GM18951 (cell line): ENCODE results near the gene COQ3.

Experiments used
- POLR2A ChIP-seq: IDR thresholded peaks from 4 replicates; pipeline ENCODE4 v1.6.1; 2011; ENCODE audit warnings: mild to moderate bottlenecking; ENCODE audit not compliant: insufficient read length, insufficient read depth; ENCODE audit errors: extremely low read depth
- in situ Hi-C: fragments of 300-500 bp; cut with MboI; formaldehyde crosslinking; loops from one replicate; pipeline ENCODE4 v1.12.0; 2022; ENCODE audit warnings: low sequenced_read_pairs, mixed read lengths, inconsistent platforms; ENCODE audit not compliant: unreplicated experiment

The COQ3 gene

GRCh38 chr6:99334526-99335127, 59.4 kb downstream of the COQ3 start:
- TF ChIP-seq POLR2A, result no peak
- in situ Hi-C loops, result no loop called here

- TF ChIP-seq POLR2A, result no peak
- in situ Hi-C loops, result no loop called here
These were observed 60.9 kb downstream of the COQ3 start for GRCh38 chr6:99333068-99333467.

GRCh38 chr6:99331531-99331930, 62.5 kb downstream of the COQ3 start:
- in situ Hi-C loops, result no loop called here

GRCh38 chr6:99330159-99330558, 63.8 kb downstream of the COQ3 start:
- in situ Hi-C loops, result no loop called here
- no peak for TF ChIP-seq POLR2A

More at GRCh38 chr6:99331531-99331930, 62.5 kb downstream of the COQ3 start:
- no peak for TF ChIP-seq POLR2A

- no peak for TF ChIP-seq POLR2A
- in situ Hi-C loops, result loop anchor here (25.0 kb wide), 1 partner anchor 412 kb away; no protein-coding TSS in a partner anchor
These were observed 69.0 kb downstream of the COQ3 start for GRCh38 chr6:99324996-99325395.
